T-helper 1 cell treated with Interleukin-12 subunit alpha and Interleukin-12 subunit beta and Interleukin-4 antibody, amounts not matched to agents 30 μg/mL and 1 μg/mL, for 36 hours (primary cell): Measurements from ENCODE around the gene ST14.

Experiments used
- H3K27ac Mint-ChIP-seq: one replicate; pipeline ENCODE4 v1.8.0; 2021; ENCODE audit warnings: mild to moderate bottlenecking, mixed read lengths
- H3K27me3 Mint-ChIP-seq: one replicate; pipeline ENCODE4 v1.8.0; 2021; ENCODE audit warnings: low read depth, mixed read lengths
- H3K36me3 Mint-ChIP-seq: one replicate; pipeline ENCODE4 v1.8.0; 2021; ENCODE audit warnings: low read depth, mixed read lengths
- H3K4me1 Mint-ChIP-seq: one replicate; pipeline ENCODE4 v1.8.0; 2021; ENCODE audit warnings: low read depth, mixed read lengths
- H3K4me3 Mint-ChIP-seq: one replicate; pipeline ENCODE4 v1.8.0; 2021; ENCODE audit warnings: mild to moderate bottlenecking, moderate library complexity, mixed read lengths
- H3K9me3 Mint-ChIP-seq: one replicate; pipeline ENCODE4 v1.8.0; 2021; ENCODE audit warnings: mixed read lengths

The ST14 gene

DNA sequence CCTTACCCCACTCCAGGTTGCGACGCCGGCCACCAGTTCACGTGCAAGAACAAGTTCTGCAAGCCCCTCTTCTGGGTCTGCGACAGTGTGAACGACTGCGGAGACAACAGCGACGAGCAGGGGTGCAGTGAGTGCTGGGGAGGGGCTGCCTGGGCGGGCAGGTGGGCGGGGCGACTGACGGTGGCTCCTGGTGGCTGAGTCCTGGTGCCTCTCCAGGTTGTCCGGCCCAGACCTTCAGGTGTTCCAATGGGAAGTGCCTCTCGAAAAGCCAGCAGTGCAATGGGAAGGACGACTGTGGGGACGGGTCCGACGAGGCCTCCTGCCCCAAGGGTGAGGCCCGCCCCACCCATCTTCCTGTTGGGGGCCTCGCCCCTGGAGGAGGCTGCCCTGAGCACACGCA is 38.7 kb downstream of the ST14 start:
- H3K27me3 Mint-ChIP-seq, result no peaks in the 10 kb centered on the region
- H3K4me3 Mint-ChIP-seq, result no peak overlapping the region
- H3K9me3 Mint-ChIP-seq, result no peaks in the 10 kb centered on the region
- H3K4me1 Mint-ChIP-seq, result no peaks in the 10 kb centered on the region
- H3K27ac Mint-ChIP-seq, result no peak overlapping the region
- no peaks in the 10 kb centered on the region for H3K36me3 Mint-ChIP-seq

DNA sequence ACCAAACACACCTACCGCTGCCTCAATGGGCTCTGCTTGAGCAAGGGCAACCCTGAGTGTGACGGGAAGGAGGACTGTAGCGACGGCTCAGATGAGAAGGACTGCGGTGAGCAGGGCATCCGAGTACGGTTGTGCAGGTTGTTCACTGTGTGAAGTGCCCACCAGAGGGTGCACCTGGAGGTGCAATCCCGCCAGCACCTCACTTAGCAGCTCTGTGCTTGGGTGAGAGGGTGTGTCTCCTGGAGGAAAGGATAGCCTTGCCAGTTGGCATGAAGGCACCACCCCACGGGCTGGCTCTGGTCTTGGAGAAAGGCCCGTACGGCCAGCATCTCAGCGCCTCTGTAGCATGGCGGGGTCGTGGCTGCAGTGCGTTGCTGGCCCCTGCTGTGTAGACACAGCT is 39.4 kb downstream of the ST14 start:
- Mint-ChIP-seq H3K9me3 (no peaks in the 10 kb centered on the region), H3K4me3 (no peak overlapping the region), H3K36me3 (no peaks in the 10 kb centered on the region), H3K27me3 (no peaks in the 10 kb centered on the region), H3K27ac (no peak overlapping the region), H3K4me1 (no peaks in the 10 kb centered on the region)

DNA sequence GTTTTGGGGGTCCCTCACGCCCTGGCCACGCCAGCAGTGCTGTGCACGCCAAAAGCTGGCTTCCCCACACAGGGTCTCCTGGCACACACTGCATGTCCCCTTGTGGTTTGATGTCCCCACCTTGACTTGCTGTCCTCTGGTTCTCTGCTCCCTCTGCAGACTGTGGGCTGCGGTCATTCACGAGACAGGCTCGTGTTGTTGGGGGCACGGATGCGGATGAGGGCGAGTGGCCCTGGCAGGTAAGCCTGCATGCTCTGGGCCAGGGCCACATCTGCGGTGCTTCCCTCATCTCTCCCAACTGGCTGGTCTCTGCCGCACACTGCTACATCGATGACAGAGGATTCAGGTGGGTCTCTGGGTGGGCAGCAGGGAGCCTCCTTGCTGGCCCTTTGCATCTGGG is 40.2 kb downstream of the ST14 start:
- Mint-ChIP-seq H3K4me1 (no peaks in the 10 kb centered on the region), H3K27me3 (no peaks in the 10 kb centered on the region), H3K4me3 (no peak overlapping the region), H3K27ac (no peak overlapping the region), H3K9me3 (no peaks in the 10 kb centered on the region), H3K36me3 (no peaks in the 10 kb centered on the region)

DNA sequence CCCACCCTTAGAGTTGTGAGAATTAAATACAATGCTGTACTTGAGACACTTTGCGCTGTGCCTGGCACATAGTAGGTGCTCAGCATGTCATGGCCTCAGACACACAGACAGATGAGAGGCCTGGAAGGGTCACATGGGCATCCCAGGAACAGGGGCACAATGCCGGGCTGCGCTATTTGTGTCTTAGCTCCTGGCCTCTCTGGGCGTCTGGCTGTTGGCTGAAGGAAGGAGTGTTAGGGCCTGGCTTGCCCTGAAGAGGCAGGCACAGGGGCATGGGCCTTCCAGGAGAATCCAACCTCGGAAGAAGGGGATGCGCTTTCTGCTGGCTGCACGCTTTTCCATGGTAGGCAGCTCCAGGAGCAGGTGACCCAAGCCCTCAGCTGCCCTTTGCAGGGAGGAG is 41.4 kb downstream of the ST14 start:
- Mint-ChIP-seq H3K4me3 (no peak overlapping the region), H3K27me3 (no peaks in the 10 kb centered on the region), H3K4me1 (no peaks in the 10 kb centered on the region), H3K9me3 (no peaks in the 10 kb centered on the region), H3K27ac (no peak overlapping the region), H3K36me3 (no peaks in the 10 kb centered on the region)

DNA sequence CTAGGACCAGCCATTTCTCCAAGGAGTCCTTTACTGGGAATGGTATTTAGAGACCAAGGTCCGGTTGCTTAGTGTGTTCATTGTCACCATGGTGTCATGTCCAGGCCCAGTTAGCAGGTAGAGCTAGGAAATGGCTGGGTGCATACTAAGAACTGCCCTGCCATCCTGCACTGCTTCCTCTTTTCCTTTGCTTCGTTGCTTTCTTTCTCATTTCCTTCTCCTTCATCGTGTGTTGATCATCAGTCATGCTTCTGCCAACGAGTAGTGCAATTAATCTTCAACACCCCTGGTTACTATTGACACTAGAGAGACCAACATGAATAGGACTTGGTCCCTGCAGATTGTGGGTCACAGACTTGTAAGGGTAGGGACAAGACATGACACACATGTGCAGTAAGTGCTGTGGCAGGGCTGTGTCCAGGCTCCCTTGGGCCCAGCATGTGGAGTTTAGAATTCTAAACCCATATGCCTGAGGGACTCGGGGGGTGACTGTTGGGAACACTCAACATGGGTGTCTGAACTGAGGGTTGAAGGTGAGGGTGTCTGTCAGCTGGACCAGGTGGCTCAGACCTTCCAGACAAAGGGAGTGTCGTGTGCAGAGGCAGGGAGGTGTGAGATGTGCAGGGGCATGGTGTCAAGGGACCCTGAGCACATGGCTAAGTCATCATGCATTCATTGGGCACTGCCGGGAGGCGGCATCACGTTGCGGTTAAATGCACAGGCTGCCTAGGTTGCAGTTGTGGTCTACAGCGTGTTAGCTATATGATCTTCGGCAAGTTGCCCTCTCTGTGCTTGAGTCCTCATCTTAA is 42.6 kb downstream of the ST14 start:
- H3K9me3 Mint-ChIP-seq, result no peaks in the 10 kb centered on the region
- no peaks in the 10 kb centered on the region for H3K36me3 Mint-ChIP-seq
- H3K27ac Mint-ChIP-seq, result no peak overlapping the region
- H3K27me3 Mint-ChIP-seq, result no peaks in the 10 kb centered on the region
- H3K4me1 Mint-ChIP-seq, result no peaks in the 10 kb centered on the region
- H3K4me3 Mint-ChIP-seq, result no peak overlapping the region

DNA sequence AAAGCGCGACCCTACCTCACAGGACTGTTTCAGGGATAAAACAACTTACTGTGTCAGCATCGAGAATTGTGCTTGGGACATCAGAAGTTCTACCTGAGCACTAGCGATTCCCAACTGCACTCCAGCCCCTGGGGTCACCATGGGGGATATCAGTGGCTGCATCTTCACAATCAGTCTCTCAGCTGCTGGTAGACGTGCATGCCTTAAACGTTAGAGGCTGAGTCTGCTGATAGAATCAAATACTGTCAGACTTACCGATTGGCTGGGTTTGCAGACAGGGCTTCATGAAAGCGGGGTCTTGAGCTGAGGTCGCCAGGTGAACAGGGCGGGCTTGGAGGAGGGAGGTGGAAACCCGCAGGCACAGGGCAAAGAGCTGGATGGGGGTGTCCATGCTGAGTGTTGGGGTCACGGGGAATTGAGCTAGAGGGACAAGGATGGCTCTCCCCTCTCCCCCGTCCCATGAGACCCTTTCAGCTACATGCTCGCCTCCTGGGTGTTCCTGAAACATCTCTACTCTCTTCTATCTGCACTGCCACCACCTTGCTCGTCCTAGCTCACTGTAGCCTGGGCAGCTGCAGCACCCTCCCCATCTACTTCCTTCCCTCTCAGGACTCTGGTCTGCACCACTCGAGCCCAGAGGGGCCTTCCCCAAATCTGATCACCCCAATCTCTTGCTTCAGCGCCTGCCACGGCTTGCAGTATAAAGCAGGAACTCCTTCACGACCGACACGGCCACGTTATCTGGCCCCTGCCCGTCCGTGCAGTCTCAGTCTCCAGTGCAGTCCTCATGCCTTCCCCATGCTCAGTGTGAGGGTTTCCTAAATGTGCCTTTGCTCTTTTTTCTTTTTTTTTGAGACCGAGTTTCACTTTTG is 43.5 kb downstream of the ST14 start:
- Mint-ChIP-seq H3K4me1 (no peaks in the 10 kb centered on the region), H3K36me3 (no peaks in the 10 kb centered on the region), H3K27ac (no peak overlapping the region), H3K4me3 (no peak overlapping the region), H3K27me3 (no peaks in the 10 kb centered on the region), H3K9me3 (no peaks in the 10 kb centered on the region)

DNA sequence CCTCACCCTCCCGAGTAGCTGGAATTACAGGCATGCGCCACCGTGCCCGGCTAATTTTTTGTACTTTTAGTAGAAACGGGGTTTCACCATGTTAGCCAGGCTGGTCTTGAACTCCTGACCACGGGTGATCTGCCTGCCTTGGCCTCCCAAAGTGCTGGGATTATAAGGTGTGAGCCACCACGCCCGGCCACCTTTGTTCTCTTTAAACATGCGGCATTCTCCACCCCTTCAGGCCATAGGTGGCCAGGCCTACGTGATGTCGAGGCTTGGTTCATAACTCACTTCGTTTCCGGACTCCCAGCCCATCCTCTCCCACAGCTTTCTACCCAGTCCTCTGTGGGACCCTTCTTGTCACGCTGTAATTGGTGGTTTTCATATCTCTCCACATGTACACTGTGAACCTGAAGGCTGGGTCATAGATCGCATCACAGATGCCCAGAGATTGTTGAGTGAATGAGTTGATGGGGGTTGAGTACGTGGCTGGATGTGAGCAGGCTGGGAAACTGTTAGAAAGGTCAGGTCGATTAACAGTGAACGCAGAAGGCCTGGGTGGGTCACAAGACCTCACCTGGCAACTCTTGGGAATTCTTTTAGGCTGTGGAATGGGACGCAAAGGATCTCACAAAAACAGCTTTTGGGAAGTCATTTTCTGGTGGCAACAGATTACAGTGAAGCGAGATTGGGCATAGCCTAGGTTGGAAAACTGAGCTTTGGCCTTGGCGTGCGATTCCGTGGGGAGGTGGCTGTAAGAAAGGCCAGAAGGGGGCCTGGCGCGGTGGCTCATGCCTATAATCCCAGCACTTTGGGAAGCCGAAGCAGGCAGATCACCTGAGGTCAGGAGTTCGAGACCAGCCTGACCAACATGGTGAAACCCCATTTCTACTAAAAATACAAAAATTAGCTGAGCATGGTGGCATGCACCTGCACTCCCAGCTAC is 44.5 kb downstream of the ST14 start:
- H3K36me3 Mint-ChIP-seq, result no peaks in the 10 kb centered on the region
- no peak overlapping the region for H3K27ac Mint-ChIP-seq
- no peaks in the 10 kb centered on the region for H3K9me3 Mint-ChIP-seq
- no peaks in the 10 kb centered on the region for H3K27me3 Mint-ChIP-seq
- H3K4me3 Mint-ChIP-seq, result no peak overlapping the region
- no peaks in the 10 kb centered on the region for H3K4me1 Mint-ChIP-seq

DNA sequence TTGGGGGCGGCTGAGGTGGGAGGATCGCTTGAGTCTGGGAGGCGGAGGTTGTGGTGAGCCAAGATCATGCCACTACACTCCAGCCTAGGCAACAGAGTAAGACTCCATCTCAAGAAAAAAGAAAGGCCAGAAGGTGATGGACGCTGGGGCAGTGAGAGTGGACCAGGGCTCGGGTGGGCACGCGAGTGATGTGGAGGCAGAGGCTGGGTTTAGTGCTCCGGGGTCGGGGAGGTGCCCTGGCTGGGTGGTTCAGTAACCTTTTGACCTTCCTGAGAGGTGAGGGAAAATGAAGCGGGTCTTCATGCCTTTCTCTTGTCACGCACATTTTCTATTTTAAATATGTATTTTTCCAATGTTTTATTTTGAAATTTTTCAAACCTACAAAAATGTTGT is 45.1 kb downstream of the ST14 start:
- Mint-ChIP-seq H3K27ac (no peak overlapping the region), H3K4me1 (no peaks in the 10 kb centered on the region), H3K27me3 (no peaks in the 10 kb centered on the region), H3K36me3 (no peaks in the 10 kb centered on the region), H3K4me3 (no peak overlapping the region), H3K9me3 (no peaks in the 10 kb centered on the region)

DNA sequence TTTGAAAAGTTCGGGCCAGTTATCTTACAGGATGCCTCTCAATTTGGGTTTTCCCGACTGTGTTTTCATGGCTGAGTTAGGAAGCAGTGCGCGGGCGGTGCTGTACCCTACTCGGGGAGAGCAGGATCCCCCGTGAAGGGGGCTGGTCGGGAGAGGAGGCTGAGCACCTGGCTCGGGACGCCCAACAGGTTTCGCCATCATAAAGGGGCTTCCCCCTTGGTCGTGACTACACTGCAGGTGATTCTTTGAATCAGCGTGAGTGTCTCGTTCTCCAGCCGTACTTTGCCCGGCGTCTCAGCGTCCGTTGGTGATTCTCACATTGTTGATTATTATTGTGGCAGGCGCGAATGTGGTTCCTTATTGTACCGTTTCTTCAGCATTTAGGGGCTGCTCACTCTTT is 46.6 kb downstream of the ST14 start:
- no peaks in the 10 kb centered on the region for H3K9me3 Mint-ChIP-seq
- no peak overlapping the region for H3K4me3 Mint-ChIP-seq
- no peak overlapping the region for H3K27ac Mint-ChIP-seq
- H3K27me3 Mint-ChIP-seq, result no peaks in the 10 kb centered on the region
- H3K36me3 Mint-ChIP-seq, result no peaks in the 10 kb centered on the region
- no peaks in the 10 kb centered on the region for H3K4me1 Mint-ChIP-seq

DNA sequence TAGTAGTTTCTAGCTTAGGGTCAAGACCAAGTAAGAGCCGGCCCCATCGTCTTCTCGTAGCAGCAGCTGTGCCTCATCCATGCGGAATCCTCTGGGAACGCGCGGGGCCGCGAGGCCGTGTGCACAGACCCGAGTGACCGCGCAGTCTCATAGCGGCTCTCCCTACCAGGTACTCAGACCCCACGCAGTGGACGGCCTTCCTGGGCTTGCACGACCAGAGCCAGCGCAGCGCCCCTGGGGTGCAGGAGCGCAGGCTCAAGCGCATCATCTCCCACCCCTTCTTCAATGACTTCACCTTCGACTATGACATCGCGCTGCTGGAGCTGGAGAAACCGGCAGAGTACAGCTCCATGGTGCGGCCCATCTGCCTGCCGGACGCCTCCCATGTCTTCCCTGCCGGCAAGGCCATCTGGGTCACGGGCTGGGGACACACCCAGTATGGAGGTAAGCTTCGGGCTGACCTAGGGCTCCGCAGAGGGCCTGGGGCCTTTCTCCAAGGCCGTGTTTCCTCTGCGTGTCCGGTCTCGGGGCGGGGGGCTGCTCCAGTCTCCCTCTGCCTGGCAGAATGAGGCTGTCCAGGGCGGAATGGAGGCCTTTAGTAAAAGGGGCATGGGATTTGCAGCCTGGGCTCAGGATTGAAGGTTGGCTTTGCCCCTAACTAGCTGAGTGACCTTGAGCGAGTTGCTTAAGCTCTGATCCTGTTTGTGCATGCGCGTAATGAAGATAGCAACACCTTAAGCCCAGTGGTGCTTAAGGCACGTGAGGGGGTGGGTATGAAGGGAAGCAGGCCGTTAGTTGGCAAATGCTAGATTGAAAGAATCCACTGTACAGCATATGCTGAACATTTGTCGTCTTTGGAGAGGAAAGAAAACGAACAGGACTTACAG is 48.9 kb downstream of the ST14 start:
- H3K4me3 Mint-ChIP-seq, result no peak overlapping the region
- H3K27ac Mint-ChIP-seq, result no peak overlapping the region
- H3K36me3 Mint-ChIP-seq, result no peaks in the 10 kb centered on the region
- H3K9me3 Mint-ChIP-seq, result no peaks in the 10 kb centered on the region
- no peaks in the 10 kb centered on the region for H3K27me3 Mint-ChIP-seq
- no peaks in the 10 kb centered on the region for H3K4me1 Mint-ChIP-seq

DNA sequence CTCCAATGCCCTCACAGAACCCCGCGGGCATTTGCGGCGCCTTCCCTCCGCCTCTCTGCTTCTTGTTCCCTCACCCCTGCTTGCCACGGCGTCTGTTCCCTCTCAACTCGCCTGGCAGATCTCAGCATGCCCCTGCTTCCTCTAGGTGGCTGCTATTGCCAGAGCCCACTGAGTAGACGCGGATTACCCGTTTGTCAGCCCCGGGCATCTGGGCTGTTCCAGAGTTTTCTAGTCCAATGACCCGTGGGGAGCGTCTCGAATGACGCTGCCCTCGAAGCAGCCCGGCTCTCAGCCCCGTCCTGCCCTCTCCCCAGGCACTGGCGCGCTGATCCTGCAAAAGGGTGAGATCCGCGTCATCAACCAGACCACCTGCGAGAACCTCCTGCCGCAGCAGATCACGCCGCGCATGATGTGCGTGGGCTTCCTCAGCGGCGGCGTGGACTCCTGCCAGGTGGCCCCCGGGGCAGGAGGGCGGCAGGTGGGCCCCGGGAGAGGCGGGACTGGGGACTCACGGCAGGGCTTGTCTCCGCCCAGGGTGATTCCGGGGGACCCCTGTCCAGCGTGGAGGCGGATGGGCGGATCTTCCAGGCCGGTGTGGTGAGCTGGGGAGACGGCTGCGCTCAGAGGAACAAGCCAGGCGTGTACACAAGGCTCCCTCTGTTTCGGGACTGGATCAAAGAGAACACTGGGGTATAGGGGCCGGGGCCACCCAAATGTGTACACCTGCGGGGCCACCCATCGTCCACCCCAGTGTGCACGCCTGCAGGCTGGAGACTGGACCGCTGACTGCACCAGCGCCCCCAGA is 49.7 kb downstream of the ST14 start:
- Mint-ChIP-seq H3K36me3 (no peaks in the 10 kb centered on the region), H3K9me3 (no peaks in the 10 kb centered on the region), H3K4me3 (no peak overlapping the region), H3K27ac (no peak overlapping the region), H3K4me1 (no peaks in the 10 kb centered on the region), H3K27me3 (no peaks in the 10 kb centered on the region)

DNA sequence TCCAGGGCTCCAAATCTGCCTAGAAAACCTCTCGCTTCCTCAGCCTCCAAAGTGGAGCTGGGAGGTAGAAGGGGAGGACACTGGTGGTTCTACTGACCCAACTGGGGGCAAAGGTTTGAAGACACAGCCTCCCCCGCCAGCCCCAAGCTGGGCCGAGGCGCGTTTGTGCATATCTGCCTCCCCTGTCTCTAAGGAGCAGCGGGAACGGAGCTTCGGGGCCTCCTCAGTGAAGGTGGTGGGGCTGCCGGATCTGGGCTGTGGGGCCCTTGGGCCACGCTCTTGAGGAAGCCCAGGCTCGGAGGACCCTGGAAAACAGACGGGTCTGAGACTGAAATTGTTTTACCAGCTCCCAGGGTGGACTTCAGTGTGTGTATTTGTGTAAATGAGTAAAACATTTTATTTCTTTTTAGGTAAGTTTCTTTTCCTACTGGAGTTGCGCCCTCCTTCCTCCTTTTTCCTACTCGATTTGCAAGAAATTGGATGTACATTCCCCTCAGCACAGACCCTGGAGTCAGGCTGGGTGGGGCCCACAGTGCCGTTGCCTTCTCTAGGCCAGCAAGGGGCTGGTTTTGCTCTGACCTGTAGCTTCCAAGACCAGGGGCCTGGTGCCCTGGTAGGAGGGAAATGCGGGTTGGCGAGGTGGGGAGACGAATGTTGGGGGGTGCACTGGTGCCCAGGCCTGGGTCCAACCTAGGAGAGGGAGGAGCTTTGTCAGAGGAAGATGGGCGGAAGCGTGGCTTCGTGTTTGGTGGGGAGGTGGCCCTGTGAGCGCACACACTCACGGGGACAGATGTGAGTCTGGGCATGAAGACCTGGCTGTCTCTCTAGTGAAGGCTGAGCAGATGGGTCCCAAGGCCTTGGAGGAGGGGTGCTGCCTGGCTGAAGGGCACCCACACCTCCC is 50.6 kb downstream of the ST14 start:
- no peaks in the 10 kb centered on the region for H3K9me3 Mint-ChIP-seq
- no peak overlapping the region for H3K4me3 Mint-ChIP-seq
- H3K27ac Mint-ChIP-seq, result no peak overlapping the region
- H3K4me1 Mint-ChIP-seq, result no peaks in the 10 kb centered on the region
- no peaks in the 10 kb centered on the region for H3K36me3 Mint-ChIP-seq
- H3K27me3 Mint-ChIP-seq, result no peaks in the 10 kb centered on the region
